ENCODE measurements around the gene FAM174B. TPM values are rescaled to one million over a fixed set of nuclear protein-coding genes. Genes with fewer than 3 reads are reported as not detected.
A peak's percentile ranks its signal among the peaks of the same experiment; 100 is the strongest.

Gene FAM174B
- polyA plus RNA-seq, 1 donor = 15.5 TPM

DNA sequence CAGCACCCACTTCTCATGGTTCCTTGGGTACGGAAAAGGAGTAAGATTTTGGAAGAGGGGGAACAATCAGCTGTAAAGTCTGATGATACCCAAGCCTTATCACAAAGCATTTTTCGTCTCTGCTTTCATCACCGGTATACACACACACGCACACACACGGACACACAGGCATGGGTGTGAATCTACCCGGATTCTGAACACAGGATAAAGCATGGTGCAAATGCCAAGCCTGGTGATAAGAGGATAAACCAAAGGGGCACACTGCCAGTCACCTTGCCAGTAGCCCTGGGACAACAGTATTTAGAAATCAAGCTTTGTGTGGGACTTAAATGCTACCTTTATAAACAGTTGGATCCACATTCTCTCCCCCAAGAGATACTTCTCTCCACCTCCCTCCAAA lies 22.2 kb downstream of the FAM174B start:
- Histone ChIP-seq H3K27me3 (ENCODE audit: control insufficient read depth, insufficient read depth, low read length) (no peaks in the 10 kb centered on the region), H3K36me3 (ENCODE audit: control insufficient read depth, insufficient read depth, low read length) (peaks cover 12% of the 10 kb centered on the region), H3K4me3 (ENCODE audit: low read length) (no peak overlapping the region), H3K27ac (ENCODE audit: low read length) (no peak overlapping the region), H3K4me1 (ENCODE audit: control insufficient read depth, insufficient read depth, low read length) (peaks cover 14% of the 10 kb centered on the region), H3K9me3 (ENCODE audit: control insufficient read depth, low read depth, low read length) (no peaks in the 10 kb centered on the region)
- 100% methylated on average over 1 of the region's 6 CpGs for WGBS (ENCODE audit: insufficient coverage, low lambda C conversion rate)
- no peak for DNase-seq

GRCh38 chr15:92633001-92633400 lies 22.6 kb downstream of the FAM174B start:
- Histone ChIP-seq H3K4me1 (ENCODE audit: control insufficient read depth, insufficient read depth, low read length) (peaks cover 12% of the 10 kb centered on the region), H3K4me3 (ENCODE audit: low read length) (no peak overlapping the region), H3K27ac (ENCODE audit: low read length) (no peak overlapping the region), H3K36me3 (ENCODE audit: control insufficient read depth, insufficient read depth, low read length) (peaks cover 12% of the 10 kb centered on the region), H3K27me3 (ENCODE audit: control insufficient read depth, insufficient read depth, low read length) (no peaks in the 10 kb centered on the region), H3K9me3 (ENCODE audit: control insufficient read depth, low read depth, low read length) (no peaks in the 10 kb centered on the region)
- 96% methylated on average over 4 of the region's 8 CpGs for WGBS (ENCODE audit: insufficient coverage, low lambda C conversion rate)
- DNase-seq = no peak

DNA sequence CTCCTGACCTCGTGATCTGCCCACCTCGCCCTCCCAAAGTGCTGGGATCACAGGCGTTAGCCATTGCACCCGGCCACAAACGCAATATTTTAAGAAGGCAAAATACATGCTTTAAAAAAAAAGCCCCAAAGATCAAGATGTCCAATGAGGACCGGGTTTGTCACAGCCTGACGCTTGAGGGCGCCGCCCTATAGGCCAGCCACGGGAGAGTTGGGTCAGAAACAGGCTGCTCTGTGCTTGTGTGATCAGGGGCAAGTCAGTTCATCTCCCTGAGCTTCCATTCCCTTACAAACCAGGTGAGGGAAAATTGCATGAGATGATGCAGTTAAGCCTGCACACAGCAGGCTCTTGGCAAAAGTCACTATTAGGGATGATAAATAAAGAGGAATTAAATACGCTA lies 23.9 kb downstream of the FAM174B start:
- no peak for DNase-seq
- Histone ChIP-seq H3K36me3 (ENCODE audit: control insufficient read depth, insufficient read depth, low read length) (peaks cover 15% of the 10 kb centered on the region), H3K27me3 (ENCODE audit: control insufficient read depth, insufficient read depth, low read length) (no peaks in the 10 kb centered on the region), H3K4me3 (ENCODE audit: low read length) (no peak overlapping the region), H3K4me1 (ENCODE audit: control insufficient read depth, insufficient read depth, low read length) (no peaks in the 10 kb centered on the region), H3K27ac (ENCODE audit: low read length) (no peak overlapping the region), H3K9me3 (ENCODE audit: control insufficient read depth, low read depth, low read length) (no peaks in the 10 kb centered on the region)
- WGBS (ENCODE audit: insufficient coverage, low lambda C conversion rate) = 100% methylated on average over 3 of the region's 11 CpGs

DNA sequence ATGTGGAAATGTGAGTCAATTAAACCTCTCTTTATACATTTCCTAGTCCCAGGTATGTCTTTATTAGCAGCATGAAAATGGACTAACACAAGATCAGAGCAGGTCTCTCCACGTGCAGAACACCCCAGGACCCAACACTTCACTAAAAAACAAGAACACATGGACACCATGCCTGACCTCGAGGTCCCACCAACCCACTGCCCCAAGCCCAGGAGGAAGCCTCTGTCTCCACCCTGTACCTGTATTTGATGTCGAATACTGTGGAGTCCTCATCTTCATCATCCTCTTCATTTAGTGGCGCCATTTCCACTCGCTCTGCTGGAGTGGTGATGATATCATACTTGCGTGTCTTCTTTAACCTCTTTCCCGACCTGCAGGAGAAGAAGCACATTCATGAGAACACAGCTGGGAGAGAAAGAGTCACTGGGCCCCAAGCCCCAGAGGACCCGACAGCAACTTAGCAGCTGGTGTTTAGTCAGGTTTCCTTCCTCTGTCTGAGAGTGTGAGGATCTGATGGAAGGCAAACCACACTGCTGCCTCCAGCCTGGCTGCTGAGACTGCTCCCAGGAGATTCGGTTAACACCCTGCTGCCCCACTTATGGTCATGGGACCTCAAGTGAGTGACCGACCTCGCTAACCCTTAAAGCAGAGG lies 25.5 kb downstream of the FAM174B start:
- no peak overlapping the region for H3K4me3 ChIP-seq (ENCODE audit: low read length)
- WGBS (ENCODE audit: insufficient coverage, low lambda C conversion rate) = no CpG with 5 or more reads among the region's 11 CpGs
- H3K27me3 ChIP-seq (ENCODE audit: control insufficient read depth, insufficient read depth, low read length) = no peaks in the 10 kb centered on the region
- DNase-seq = no peak
- H3K9me3 ChIP-seq (ENCODE audit: control insufficient read depth, low read depth, low read length) = no peaks in the 10 kb centered on the region
- no peak overlapping the region for H3K27ac ChIP-seq (ENCODE audit: low read length)
- peaks cover 15% of the 10 kb centered on the region for H3K36me3 ChIP-seq (ENCODE audit: control insufficient read depth, insufficient read depth, low read length)
- no peaks in the 10 kb centered on the region for H3K4me1 ChIP-seq (ENCODE audit: control insufficient read depth, insufficient read depth, low read length)

- no peak for DNase-seq
- Histone ChIP-seq H3K27ac (ENCODE audit: low read length) (no peak overlapping the region), H3K27me3 (ENCODE audit: control insufficient read depth, insufficient read depth, low read length) (no peaks in the 10 kb centered on the region), H3K9me3 (ENCODE audit: control insufficient read depth, low read depth, low read length) (no peaks in the 10 kb centered on the region), H3K4me3 (ENCODE audit: low read length) (no peak overlapping the region), H3K4me1 (ENCODE audit: control insufficient read depth, insufficient read depth, low read length) (no peaks in the 10 kb centered on the region), H3K36me3 (ENCODE audit: control insufficient read depth, insufficient read depth, low read length) (peaks cover 15% of the 10 kb centered on the region)
- no CpG with 5 or more reads among the region's 11 CpGs for WGBS (ENCODE audit: insufficient coverage, low lambda C conversion rate)
Measured at GRCh38 chr15:92629276-92629974, 26.1 kb downstream of the FAM174B start.

GRCh38 chr15:92627014-92627413 lies 28.6 kb downstream of the FAM174B start:
- Histone ChIP-seq H3K4me3 (ENCODE audit: low read length) (no peak overlapping the region), H3K36me3 (ENCODE audit: control insufficient read depth, insufficient read depth, low read length) (peaks cover 15% of the 10 kb centered on the region), H3K27ac (ENCODE audit: low read length) (no peak overlapping the region), H3K27me3 (ENCODE audit: control insufficient read depth, insufficient read depth, low read length) (no peaks in the 10 kb centered on the region), H3K9me3 (ENCODE audit: control insufficient read depth, low read depth, low read length) (no peaks in the 10 kb centered on the region), H3K4me1 (ENCODE audit: control insufficient read depth, insufficient read depth, low read length) (peaks cover 5% of the 10 kb centered on the region)
- no CpG with 5 or more reads among the region's 11 CpGs for WGBS (ENCODE audit: insufficient coverage, low lambda C conversion rate)
- DNase-seq = no peak

- 100% methylated on average over 1 of the region's 3 CpGs for WGBS (ENCODE audit: insufficient coverage, low lambda C conversion rate)
Measured at GRCh38 chr15:92625251-92625980, 30.2 kb downstream of the FAM174B start.

DNA sequence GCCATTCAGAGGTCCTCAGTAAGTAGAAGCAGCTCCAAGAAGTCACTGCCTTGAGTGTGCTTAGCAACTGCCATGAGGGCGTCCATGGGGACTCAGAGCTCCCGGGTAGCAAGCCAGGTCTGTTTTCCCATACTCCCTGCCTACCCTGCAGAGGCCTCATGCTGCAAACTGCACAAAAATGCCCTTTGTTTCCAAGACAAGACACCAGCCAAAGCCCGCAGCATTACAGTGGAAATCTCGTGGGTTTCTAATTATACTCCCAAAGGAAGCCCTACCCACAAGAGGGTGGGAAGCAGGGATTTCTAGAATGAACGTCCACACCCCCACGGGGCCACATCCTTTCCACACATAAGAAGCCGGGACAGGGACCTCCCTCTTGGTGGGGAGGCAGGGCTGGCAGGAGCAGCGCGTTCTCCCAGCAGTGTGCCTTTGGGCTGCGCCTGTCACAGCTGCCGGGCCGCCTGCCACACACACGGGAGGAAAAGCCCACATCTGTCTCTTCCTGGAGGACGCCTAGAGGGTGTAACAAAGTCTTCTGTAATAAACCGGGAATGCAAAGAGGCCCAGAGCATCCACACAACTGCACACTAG lies 31.1 kb downstream of the FAM174B start:
- peak overlapping the region; percentile 45 for H3K27ac ChIP-seq (ENCODE audit: low read length)
- H3K4me1 ChIP-seq (ENCODE audit: control insufficient read depth, insufficient read depth, low read length) = peaks cover 7% of the 10 kb centered on the region
- no CpG with 5 or more reads among the region's 15 CpGs for WGBS (ENCODE audit: insufficient coverage, low lambda C conversion rate)
- no peak overlapping the region for H3K4me3 ChIP-seq (ENCODE audit: low read length)
- no peaks in the 10 kb centered on the region for H3K9me3 ChIP-seq (ENCODE audit: control insufficient read depth, low read depth, low read length)
- no peaks in the 10 kb centered on the region for H3K27me3 ChIP-seq (ENCODE audit: control insufficient read depth, insufficient read depth, low read length)
- peaks cover 11% of the 10 kb centered on the region for H3K36me3 ChIP-seq (ENCODE audit: control insufficient read depth, insufficient read depth, low read length)
- peak in 1 of 2 donors; percentile 42 for DNase-seq

More at GRCh38 chr15:92625251-92625980, 30.2 kb downstream of the FAM174B start:
- Histone ChIP-seq H3K27me3 (ENCODE audit: control insufficient read depth, insufficient read depth, low read length) (no peaks in the 10 kb centered on the region), H3K4me3 (ENCODE audit: low read length) (no peak overlapping the region), H3K36me3 (ENCODE audit: control insufficient read depth, insufficient read depth, low read length) (peaks cover 15% of the 10 kb centered on the region), H3K27ac (ENCODE audit: low read length) (no peak overlapping the region), H3K9me3 (ENCODE audit: control insufficient read depth, low read depth, low read length) (no peaks in the 10 kb centered on the region), H3K4me1 (ENCODE audit: control insufficient read depth, insufficient read depth, low read length) (peaks cover 5% of the 10 kb centered on the region)
- no peak for DNase-seq

GRCh38 chr15:92623435-92623834 lies 32.1 kb downstream of the FAM174B start:
- Histone ChIP-seq H3K27me3 (ENCODE audit: control insufficient read depth, insufficient read depth, low read length) (no peaks in the 10 kb centered on the region), H3K9me3 (ENCODE audit: control insufficient read depth, low read depth, low read length) (no peaks in the 10 kb centered on the region), H3K4me1 (ENCODE audit: control insufficient read depth, insufficient read depth, low read length) (peaks cover 9% of the 10 kb centered on the region), H3K27ac (ENCODE audit: low read length) (no peak overlapping the region), H3K36me3 (ENCODE audit: control insufficient read depth, insufficient read depth, low read length) (peaks cover 6% of the 10 kb centered on the region), H3K4me3 (ENCODE audit: low read length) (no peak overlapping the region)
- no peak for DNase-seq
- 63% methylated on average over 2 of the region's 14 CpGs for WGBS (ENCODE audit: insufficient coverage, low lambda C conversion rate)

GRCh38 chr15:92621972-92622533 lies 33.5 kb downstream of the FAM174B start:
- Histone ChIP-seq H3K27me3 (ENCODE audit: control insufficient read depth, insufficient read depth, low read length) (no peaks in the 10 kb centered on the region), H3K36me3 (ENCODE audit: control insufficient read depth, insufficient read depth, low read length) (peaks cover 3% of the 10 kb centered on the region), H3K4me1 (ENCODE audit: control insufficient read depth, insufficient read depth, low read length) (peaks cover 21% of the 10 kb centered on the region), H3K4me3 (ENCODE audit: low read length) (no peak overlapping the region), H3K9me3 (ENCODE audit: control insufficient read depth, low read depth, low read length) (no peaks in the 10 kb centered on the region), H3K27ac (ENCODE audit: low read length) (no peak overlapping the region)
- WGBS (ENCODE audit: insufficient coverage, low lambda C conversion rate) = no CpG with 5 or more reads among the region's 19 CpGs
- no peak for DNase-seq

Data from large intestine (tissue), 3 donors.